RWPE2 (cell line): ENCODE measurements around the gene KRTAP12-1.

ENCODE experiments used
- ATAC-seq: fragments of 200-7000 bp; cut with Tn5 transposase; 3 replicates; pipeline ENCODE4 v1.9.1; 2021; ENCODE audit warnings: low read depth
- DNase-seq: peaks from one replicate; pipeline ENCODE4 v3.0.0-alpha.2; 2020; ENCODE audit warnings: low spot score
- H3K27ac ChIP-seq: fragments of 450-650 bp; 2 replicates; pipeline ENCODE4 v1.5.1; 2017; ENCODE audit warnings: mild to moderate bottlenecking; ENCODE audit not compliant: poor library complexity, severe bottlenecking
- H3K27me3 ChIP-seq: fragments of 250-450 bp; sonication (Bioruptor Pico); 2 replicates; pipeline ENCODE4 v1.5.1; 2021; ENCODE audit warnings: mild to moderate bottlenecking, moderate library complexity; ENCODE audit not compliant: insufficient read depth, poor library complexity, severe bottlenecking
- H3K36me3 ChIP-seq: fragments of 250-450 bp; sonication (Bioruptor Pico); 2 replicates; pipeline ENCODE4 v1.5.1; 2020; ENCODE audit warnings: low read depth, mild to moderate bottlenecking, moderate library complexity
- H3K4me1 ChIP-seq: fragments of 250-450 bp; sonication (Bioruptor Pico); 2 replicates; pipeline ENCODE4 v1.5.1; 2021; ENCODE audit warnings: mild to moderate bottlenecking, moderate library complexity; ENCODE audit not compliant: insufficient read depth, poor library complexity, severe bottlenecking
- H3K4me3 ChIP-seq: fragments of 250-450 bp; sonication (Bioruptor Pico); 2 replicates; pipeline ENCODE4 v1.5.1; 2021; ENCODE audit warnings: mild to moderate bottlenecking, moderate library complexity; ENCODE audit not compliant: severe bottlenecking
- H3K9me3 ChIP-seq: fragments of 250-450 bp; sonication (Bioruptor Pico); 2 replicates; pipeline ENCODE4 v1.5.1; 2021; ENCODE audit warnings: mild to moderate bottlenecking, moderate library complexity; ENCODE audit not compliant: severe bottlenecking
- TF ChIP-seq, protein P1 (sequence below): fragments of 450-650 bp; IDR thresholded peaks from one replicate; pipeline ENCODE4 v1.5.1; 2017; ENCODE audit warnings: mild to moderate bottlenecking, moderate library complexity; ENCODE audit not compliant: poor library complexity, severe bottlenecking

KRTAP12-1 gene

DNA sequence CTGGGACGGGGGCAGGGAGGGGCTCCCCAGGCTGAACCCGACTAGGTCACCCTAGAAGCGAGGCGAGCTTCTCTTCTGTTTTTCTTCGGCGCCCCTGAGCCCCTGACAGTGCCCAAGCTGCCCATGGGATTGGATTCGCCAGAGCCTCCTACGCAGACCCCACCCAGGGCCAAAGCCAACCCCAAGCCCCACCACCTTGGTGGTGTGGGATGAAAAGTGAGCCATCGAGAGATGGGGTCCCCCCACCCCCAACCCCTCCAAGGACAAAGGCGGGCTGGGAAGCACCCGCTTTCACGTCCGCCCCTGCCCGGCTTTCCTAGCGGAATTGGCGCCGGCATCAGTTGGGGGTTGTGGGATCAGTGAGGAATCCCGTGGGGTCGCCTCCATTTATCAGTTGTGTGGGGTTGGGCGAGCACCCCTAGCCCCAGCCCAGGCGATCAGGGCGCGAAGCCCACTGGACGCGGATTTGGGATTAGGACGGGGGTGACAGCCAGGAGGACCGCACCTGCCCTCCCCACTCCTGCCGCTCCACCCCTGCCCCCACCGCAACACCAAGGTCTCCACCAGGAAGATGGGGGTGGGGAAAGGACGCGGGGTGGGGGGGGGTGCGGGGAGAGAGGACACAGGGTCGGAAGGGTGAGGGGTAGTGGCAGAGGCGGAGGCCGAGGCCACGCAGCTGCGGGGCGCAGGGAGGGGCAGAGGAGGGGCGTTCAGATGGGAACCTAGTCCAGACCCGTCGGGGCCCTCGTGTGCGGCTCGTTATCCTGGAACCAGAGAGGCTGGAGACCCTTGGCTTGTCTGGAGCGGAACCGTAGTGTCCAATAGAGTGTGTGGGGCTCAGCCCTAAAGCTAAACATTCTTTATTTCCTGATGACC lies 25.0 kb upstream of the KRTAP12-1 start:
- TF ChIP-seq, protein P1, sequence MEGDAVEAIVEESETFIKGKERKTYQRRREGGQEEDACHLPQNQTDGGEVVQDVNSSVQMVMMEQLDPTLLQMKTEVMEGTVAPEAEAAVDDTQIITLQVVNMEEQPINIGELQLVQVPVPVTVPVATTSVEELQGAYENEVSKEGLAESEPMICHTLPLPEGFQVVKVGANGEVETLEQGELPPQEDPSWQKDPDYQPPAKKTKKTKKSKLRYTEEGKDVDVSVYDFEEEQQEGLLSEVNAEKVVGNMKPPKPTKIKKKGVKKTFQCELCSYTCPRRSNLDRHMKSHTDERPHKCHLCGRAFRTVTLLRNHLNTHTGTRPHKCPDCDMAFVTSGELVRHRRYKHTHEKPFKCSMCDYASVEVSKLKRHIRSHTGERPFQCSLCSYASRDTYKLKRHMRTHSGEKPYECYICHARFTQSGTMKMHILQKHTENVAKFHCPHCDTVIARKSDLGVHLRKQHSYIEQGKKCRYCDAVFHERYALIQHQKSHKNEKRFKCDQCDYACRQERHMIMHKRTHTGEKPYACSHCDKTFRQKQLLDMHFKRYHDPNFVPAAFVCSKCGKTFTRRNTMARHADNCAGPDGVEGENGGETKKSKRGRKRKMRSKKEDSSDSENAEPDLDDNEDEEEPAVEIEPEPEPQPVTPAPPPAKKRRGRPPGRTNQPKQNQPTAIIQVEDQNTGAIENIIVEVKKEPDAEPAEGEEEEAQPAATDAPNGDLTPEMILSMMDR: no peak
- Histone ChIP-seq H3K9me3 (peaks cover 5% of the 10 kb centered on the region), H3K4me1 (peaks cover 9% of the 10 kb centered on the region), H3K36me3 (no peaks in the 10 kb centered on the region), H3K27ac (no peak overlapping the region), H3K27me3 (peaks cover 57% of the 10 kb centered on the region), H3K4me3 (no peak overlapping the region)
- ATAC-seq: no peak
- peak; percentile 44 for DNase-seq

DNA sequence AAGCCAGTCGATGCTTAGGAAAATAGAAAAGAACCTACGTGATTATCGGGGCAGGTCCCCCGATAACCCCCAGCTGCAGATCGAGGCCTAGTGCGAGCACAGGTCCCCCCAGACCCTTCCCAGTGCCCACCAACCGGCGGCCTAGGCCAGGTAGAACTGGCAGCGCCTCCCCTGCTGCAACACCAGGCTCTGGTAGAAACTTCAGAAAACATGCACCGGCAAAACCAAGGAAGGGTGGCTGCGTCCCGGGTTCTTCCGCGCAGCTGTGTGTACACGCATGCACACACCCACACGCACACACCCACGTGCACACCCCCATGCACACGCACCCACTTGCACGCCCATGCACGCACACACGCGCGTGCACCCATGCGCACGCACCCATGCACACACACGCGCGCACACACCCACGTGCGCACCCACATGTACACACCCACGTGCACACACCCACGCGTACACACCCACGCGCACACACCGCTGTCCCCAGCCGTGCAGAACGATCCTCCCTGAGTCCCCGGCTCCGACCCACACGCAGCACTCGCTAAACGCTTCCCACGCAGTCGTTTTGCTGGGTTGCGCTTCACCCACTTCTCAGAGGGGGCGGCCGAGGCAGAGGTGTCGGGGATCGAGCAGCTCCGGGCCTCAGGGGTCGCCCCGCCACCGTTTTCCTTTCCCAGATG lies 24.2 kb upstream of the KRTAP12-1 start:
- Histone ChIP-seq H3K27me3 (peaks cover 50% of the 10 kb centered on the region), H3K4me3 (no peak overlapping the region), H3K9me3 (peaks cover 5% of the 10 kb centered on the region), H3K27ac (no peak overlapping the region), H3K36me3 (no peaks in the 10 kb centered on the region), H3K4me1 (peaks cover 9% of the 10 kb centered on the region)
- TF ChIP-seq, protein P1: no peak
- ATAC-seq (no peak), DNase-seq (peak; percentile 35)

DNA sequence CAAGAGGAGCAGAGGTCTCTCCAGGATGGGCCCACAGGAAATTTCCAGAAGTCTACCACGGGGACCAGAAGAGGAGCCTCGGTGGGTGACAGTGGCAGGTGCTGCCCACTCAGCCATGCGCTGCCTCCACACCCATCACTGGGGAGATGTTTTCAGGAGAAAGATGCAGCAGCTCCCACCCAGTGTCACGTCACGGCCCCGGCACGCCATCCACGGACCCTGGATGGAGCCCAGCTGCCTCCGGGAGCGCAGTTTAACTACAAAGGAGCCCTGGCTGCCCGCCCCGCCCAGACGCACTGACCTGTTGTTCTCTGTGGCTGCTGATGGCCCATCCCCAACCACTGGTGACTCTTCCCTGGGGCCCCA lies 22.7 kb upstream of the KRTAP12-1 start:
- H3K9me3 ChIP-seq: peaks cover 3% of the 10 kb centered on the region
- DNase-seq (peak; percentile 46), ATAC-seq (no peak)
- H3K4me1 ChIP-seq: peaks cover 5% of the 10 kb centered on the region
- H3K4me3 ChIP-seq: no peak overlapping the region
- TF ChIP-seq, protein P1: no peak
- peaks cover 43% of the 10 kb centered on the region for H3K27me3 ChIP-seq
- H3K27ac ChIP-seq: no peak overlapping the region
- H3K36me3 ChIP-seq: no peaks in the 10 kb centered on the region

DNA sequence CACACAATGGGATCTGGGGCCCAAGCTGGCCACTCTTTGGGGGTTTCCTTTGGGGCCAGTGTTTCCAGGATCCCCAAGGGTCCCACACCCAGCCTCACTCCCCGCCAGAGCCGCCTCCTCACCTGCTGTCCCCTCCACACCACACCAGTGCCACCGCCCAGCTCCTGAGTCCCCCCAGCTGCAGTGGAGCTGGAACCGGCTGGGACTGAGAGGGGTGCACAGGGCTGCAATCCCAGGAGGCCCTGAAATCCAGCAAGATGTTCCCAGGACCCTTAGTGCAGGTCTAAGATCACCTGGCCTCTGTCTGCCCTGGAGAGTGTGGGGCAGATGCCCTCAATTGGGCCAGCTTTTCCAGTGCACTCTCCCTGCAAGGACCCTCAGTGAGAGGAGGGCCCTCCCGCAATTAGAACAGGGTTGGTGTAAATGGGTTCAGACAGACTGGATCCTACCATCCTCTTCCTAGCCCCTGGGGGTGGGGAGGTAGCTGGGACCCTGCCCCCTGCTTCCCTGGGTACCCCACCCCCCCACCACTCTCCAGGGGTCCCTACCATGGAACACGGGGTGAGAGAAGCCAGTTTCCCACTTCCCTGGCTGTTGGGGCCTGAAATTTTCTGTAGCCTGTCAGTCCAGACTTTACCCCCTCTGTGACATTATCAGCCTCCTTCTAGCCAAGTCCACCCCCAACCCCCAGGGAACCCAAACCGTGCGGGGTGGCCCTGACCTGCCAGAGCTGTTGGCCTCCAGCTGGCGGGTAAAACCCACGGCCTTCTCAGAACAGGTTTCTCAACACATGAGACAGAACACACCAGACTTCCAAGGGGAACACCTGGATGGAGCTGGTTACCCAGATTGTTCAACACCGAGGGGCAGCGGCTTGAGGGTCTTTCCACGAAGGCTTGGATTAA lies 22.0 kb upstream of the KRTAP12-1 start:
- ATAC-seq (no peak), DNase-seq (peak; percentile 29)
- Histone ChIP-seq H3K4me3 (no peak overlapping the region), H3K27ac (no peak overlapping the region), H3K9me3 (peaks cover 3% of the 10 kb centered on the region), H3K27me3 (peaks cover 39% of the 10 kb centered on the region), H3K36me3 (no peaks in the 10 kb centered on the region), H3K4me1 (no peaks in the 10 kb centered on the region)
- TF ChIP-seq, protein P1: no peak
